ENCODE measurements around the gene LRRC7. TPM values are rescaled to one million over a fixed set of nuclear protein-coding genes. Genes with fewer than 3 reads are reported as not detected.

LRRC7 gene
- polyA plus RNA-seq, 1 of the 3 experiments (the other 2 are of a cell fraction) = 0.02 TPM

DNA sequence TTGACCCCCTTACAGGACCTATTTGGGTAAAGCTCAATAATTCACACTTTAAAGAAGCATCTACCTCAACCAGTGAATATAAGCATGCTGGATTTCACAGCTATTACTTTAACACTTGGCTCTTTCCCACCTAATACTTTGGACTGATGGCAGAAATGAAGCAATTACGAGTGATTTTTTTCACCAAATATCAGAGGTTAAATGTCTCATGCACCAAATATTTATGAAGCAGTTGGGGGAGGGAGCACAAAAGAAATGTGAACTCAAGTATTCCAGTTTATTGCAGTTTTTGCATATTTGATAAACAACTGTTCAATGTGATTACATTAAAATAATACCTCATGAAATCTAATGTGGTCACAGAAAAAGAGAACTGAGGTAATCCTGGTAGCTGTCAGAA lies 223.6 kb downstream of the LRRC7 start (continued):
- TF ChIP-seq, protein P1, sequence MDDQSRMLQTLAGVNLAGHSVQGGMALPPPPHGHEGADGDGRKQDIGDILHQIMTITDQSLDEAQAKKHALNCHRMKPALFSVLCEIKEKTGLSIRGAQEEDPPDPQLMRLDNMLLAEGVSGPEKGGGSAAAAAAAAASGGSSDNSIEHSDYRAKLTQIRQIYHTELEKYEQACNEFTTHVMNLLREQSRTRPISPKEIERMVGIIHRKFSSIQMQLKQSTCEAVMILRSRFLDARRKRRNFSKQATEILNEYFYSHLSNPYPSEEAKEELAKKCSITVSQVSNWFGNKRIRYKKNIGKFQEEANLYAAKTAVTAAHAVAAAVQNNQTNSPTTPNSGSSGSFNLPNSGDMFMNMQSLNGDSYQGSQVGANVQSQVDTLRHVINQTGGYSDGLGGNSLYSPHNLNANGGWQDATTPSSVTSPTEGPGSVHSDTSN (IDR thresholded peaks at IDR 0.05) = no peak
- no peak for TF ChIP-seq TEAD4 (IDR thresholded peaks at IDR 0.05; ENCODE audit: borderline replicate concordance, insufficient read depth)
- TF ChIP-seq GATA2 (CRISPR knock-in tag; IDR thresholded peaks at IDR 0.05) = no peak
- no peak for TF ChIP-seq SIN3A (IDR thresholded peaks at IDR 0.05; ENCODE audit: borderline replicate concordance, low read depth, low read length)
- TF ChIP-seq TCF12 (IDR thresholded peaks at IDR 0.05) = no peak
- no peak for TF ChIP-seq FOXM1 (IDR thresholded peaks at IDR 0.05; ENCODE audit: low read depth)
- no peak for TF ChIP-seq EZH2phosphoT487 (IDR thresholded peaks at IDR 0.05; ENCODE audit: borderline replicate concordance, low read depth)
- TF ChIP-seq RCOR1 (IDR thresholded peaks at IDR 0.05; ENCODE audit: low read length) = no peak
- no peak for TF ChIP-seq RXRA (IDR thresholded peaks at IDR 0.05; ENCODE audit: borderline replicate concordance, low read depth)
- TF ChIP-seq, protein P2, sequence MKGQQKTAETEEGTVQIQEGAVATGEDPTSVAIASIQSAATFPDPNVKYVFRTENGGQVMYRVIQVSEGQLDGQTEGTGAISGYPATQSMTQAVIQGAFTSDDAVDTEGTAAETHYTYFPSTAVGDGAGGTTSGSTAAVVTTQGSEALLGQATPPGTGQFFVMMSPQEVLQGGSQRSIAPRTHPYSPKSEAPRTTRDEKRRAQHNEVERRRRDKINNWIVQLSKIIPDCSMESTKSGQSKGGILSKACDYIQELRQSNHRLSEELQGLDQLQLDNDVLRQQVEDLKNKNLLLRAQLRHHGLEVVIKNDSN (IDR thresholded peaks at IDR 0.05; ENCODE audit: borderline replicate concordance, low read depth) = no peak
- TF ChIP-seq CHD2 (IDR thresholded peaks at IDR 0.05; ENCODE audit: low read length, partially characterized antibody) = no peak
- TF ChIP-seq NRF1 (IDR thresholded peaks at IDR 0.05; ENCODE audit: low read depth, low read length) = no peak

DNA sequence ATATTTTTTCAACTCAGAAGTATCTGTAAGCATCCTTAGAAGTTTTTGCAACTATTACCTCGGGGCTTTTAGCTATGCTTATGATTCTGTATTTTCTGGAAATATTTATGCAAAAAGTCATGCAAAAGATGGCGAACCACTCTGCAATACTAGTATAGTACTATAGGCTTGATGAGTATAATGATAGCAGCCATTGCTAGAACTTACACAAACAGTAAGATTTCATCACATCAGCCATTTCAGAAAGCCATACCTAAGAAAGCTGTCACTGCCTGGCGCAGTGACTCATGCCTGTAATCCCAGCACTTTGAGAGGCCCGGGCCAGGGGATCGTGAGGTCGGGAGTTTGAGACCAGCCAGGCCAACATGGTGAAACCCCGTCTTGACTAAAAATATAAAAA lies 227.1 kb downstream of the LRRC7 start:
- TF ChIP-seq ELF1 (IDR thresholded peaks at IDR 0.05) (no peak), GABPA (IDR thresholded peaks at IDR 0.05; ENCODE audit: low read depth) (no peak)
- DNase-seq = no peak

DNA sequence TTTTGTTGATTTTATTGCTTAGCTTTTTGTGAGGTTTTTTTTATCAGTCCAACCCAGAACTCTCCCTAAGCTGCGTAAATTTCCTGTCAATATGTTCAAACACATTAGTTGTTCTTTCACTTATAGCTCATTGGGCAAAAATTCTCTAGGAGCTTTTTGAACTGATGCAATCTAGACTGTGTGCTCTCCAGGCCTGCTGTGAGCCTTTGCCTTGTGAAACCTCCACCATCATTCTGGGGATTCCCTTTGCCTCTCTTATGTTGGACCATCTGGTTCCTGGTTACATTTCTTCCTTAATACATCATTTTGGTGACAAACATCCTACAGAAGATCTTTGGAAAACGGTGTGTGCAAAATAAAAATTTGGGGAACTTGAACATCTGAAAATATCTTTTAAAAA lies 247.2 kb downstream of the LRRC7 start:
- H3K9me2 ChIP-seq = no peaks in the 10 kb centered on the region
- H3K27ac ChIP-seq (ENCODE audit: low read depth in 2 of 2, low read length in 1 of 2) = no peak overlapping the region
- TF ChIP-seq FOSL2 (IDR thresholded peaks at IDR 0.05; ENCODE audit: borderline replicate concordance, low read depth) = no peak
- TF ChIP-seq JUND (IDR thresholded peaks at IDR 0.05) = no peak
- no peak for TF ChIP-seq ELF1 (IDR thresholded peaks at IDR 0.05)
- no peak for TF ChIP-seq GABPA (IDR thresholded peaks at IDR 0.05; ENCODE audit: low read depth)
- TF ChIP-seq EZH2phosphoT487 (IDR thresholded peaks at IDR 0.05; ENCODE audit: borderline replicate concordance, low read depth) = no peak
- TF ChIP-seq RXRA (IDR thresholded peaks at IDR 0.05; ENCODE audit: borderline replicate concordance, low read depth) = no peak
- no peak for TF ChIP-seq CHD2 (IDR thresholded peaks at IDR 0.05; ENCODE audit: low read length, partially characterized antibody)
- TF ChIP-seq, protein P3, sequence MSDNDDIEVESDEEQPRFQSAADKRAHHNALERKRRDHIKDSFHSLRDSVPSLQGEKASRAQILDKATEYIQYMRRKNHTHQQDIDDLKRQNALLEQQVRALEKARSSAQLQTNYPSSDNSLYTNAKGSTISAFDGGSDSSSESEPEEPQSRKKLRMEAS (IDR thresholded peaks at IDR 0.05; ENCODE audit: low read depth) = no peak
- TF ChIP-seq, protein P4, sequence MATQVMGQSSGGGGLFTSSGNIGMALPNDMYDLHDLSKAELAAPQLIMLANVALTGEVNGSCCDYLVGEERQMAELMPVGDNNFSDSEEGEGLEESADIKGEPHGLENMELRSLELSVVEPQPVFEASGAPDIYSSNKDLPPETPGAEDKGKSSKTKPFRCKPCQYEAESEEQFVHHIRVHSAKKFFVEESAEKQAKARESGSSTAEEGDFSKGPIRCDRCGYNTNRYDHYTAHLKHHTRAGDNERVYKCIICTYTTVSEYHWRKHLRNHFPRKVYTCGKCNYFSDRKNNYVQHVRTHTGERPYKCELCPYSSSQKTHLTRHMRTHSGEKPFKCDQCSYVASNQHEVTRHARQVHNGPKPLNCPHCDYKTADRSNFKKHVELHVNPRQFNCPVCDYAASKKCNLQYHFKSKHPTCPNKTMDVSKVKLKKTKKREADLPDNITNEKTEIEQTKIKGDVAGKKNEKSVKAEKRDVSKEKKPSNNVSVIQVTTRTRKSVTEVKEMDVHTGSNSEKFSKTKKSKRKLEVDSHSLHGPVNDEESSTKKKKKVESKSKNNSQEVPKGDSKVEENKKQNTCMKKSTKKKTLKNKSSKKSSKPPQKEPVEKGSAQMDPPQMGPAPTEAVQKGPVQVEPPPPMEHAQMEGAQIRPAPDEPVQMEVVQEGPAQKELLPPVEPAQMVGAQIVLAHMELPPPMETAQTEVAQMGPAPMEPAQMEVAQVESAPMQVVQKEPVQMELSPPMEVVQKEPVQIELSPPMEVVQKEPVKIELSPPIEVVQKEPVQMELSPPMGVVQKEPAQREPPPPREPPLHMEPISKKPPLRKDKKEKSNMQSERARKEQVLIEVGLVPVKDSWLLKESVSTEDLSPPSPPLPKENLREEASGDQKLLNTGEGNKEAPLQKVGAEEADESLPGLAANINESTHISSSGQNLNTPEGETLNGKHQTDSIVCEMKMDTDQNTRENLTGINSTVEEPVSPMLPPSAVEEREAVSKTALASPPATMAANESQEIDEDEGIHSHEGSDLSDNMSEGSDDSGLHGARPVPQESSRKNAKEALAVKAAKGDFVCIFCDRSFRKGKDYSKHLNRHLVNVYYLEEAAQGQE (IDR thresholded peaks at IDR 0.05; ENCODE audit: low read depth, low read length) = no peak
- no peak for TF ChIP-seq NRF1 (IDR thresholded peaks at IDR 0.05; ENCODE audit: low read depth, low read length)
- TF ChIP-seq YY1 (IDR thresholded peaks at IDR 0.05; ENCODE audit: low read depth) = no peak
- TF ChIP-seq RCOR1 (IDR thresholded peaks at IDR 0.05; ENCODE audit: low read length) = no peak
- TF ChIP-seq, protein P1 (IDR thresholded peaks at IDR 0.05) = no peak
- no peaks in the 10 kb centered on the region for H3K27me3 ChIP-seq (ENCODE audit: insufficient read depth)
- POLR2A ChIA-PET = no interaction called here
- no peaks in the 10 kb centered on the region for H3K4me1 ChIP-seq (ENCODE audit: control insufficient read depth in 1 of 2, insufficient read depth in 2 of 2, low read depth in 1 of 2, low read length in 1 of 2)
- no peak for DNase-seq
- H3F3A ChIP-seq (replicated peaks; ENCODE audit: insufficient read depth) = no peaks in the 10 kb centered on the region
- no peaks in the 10 kb centered on the region for H4K20me1 ChIP-seq (ENCODE audit: insufficient read depth)
- no peak overlapping the region for H2AFZ ChIP-seq (ENCODE audit: low read depth)
- no peaks in the 10 kb centered on the region for H3K9me3 ChIP-seq
- H3K79me2 ChIP-seq (ENCODE audit: insufficient read depth) = no peaks in the 10 kb centered on the region
- H3K36me3 ChIP-seq (replicated peaks in 1 of 2; ENCODE audit: control insufficient read depth in 1 of 2, insufficient read depth in 2 of 2, low read length in 1 of 2) = no peaks in the 10 kb centered on the region
- WGBS (ENCODE audit: low lambda C conversion rate) = 60% methylated on average over 2 of the region's 2 CpGs
- CTCF ChIA-PET = no interaction called here
- H3K9ac ChIP-seq = no peak overlapping the region
- H3K4me3 ChIP-seq (ENCODE audit: low read depth in 2 of 2, low read length in 1 of 2) = no peak overlapping the region
- H3K4me2 ChIP-seq = no peak overlapping the region

More for the DNA sequence above, 227.1 kb downstream of the LRRC7 start:
- H3K79me2 ChIP-seq (ENCODE audit: insufficient read depth) = no peaks in the 10 kb centered on the region
- H3K4me2 ChIP-seq = no peak overlapping the region
- no peaks in the 10 kb centered on the region for H4K20me1 ChIP-seq (ENCODE audit: insufficient read depth)
- H3K4me1 ChIP-seq (ENCODE audit: control insufficient read depth in 1 of 2, insufficient read depth in 2 of 2, low read depth in 1 of 2, low read length in 1 of 2) = no peaks in the 10 kb centered on the region; a peak in 1 of 4 replicates
- H3F3A ChIP-seq (replicated peaks; ENCODE audit: insufficient read depth) = no peaks in the 10 kb centered on the region
- H3K27me3 ChIP-seq (ENCODE audit: insufficient read depth) = no peaks in the 10 kb centered on the region
- no peaks in the 10 kb centered on the region for H3K9me3 ChIP-seq
- H3K36me3 ChIP-seq (replicated peaks in 1 of 2; ENCODE audit: control insufficient read depth in 1 of 2, insufficient read depth in 2 of 2, low read length in 1 of 2) = no peaks in the 10 kb centered on the region
- H3K9ac ChIP-seq = no peak overlapping the region
- no peak overlapping the region for H2AFZ ChIP-seq (ENCODE audit: low read depth)
- CTCF ChIA-PET = no interaction called here
- H3K9me2 ChIP-seq = no peaks in the 10 kb centered on the region
- no peak overlapping the region for H3K27ac ChIP-seq (ENCODE audit: low read depth in 2 of 2, low read length in 1 of 2)
- POLR2A ChIA-PET = no interaction called here
- H3K4me3 ChIP-seq (ENCODE audit: low read depth in 2 of 2, low read length in 1 of 2) = no peak overlapping the region
- 56% methylated on average over 7 of the region's 7 CpGs for WGBS (ENCODE audit: low lambda C conversion rate)

All from SK-N-SH (cell line).